Naive thymus-derived CD4-positive, alpha-beta T cell (primary cell): ENCODE results near the gene ACACA. TPM values are rescaled to one million over a fixed set of nuclear protein-coding genes. Genes with fewer than 3 reads are reported as not detected.

Experiments
- ATAC-seq: fragments of 150-1000 bp; cut with Tn5 transposase; 2 replicates; pipeline ENCODE4 v1.10.0; 2021; ENCODE audit warnings: mild to moderate bottlenecking, moderate library complexity
- CTCF ChIA-PET: fragments of 350-600 bp; sonication (Branson Sonifier 250); formaldehyde crosslinking; loops from one replicate; lab custom pipeline; 2021; ENCODE audit warnings: antibody characterized with exemption; lab: Charles Lee
- POLR2A ChIA-PET: fragments of 350-600 bp; sonication (Branson Sonifier 250); formaldehyde crosslinking; loops from one replicate; lab custom pipeline; 2021; ENCODE audit warnings: antibody characterized with exemption, inconsistent platforms; lab: Charles Lee
- DNase-seq, 9 donors: peaks; one replicate each; pipeline versions ENCODE4 v3.0.0 to v3.0.0-alpha.2; 2020 to 2022; ENCODE audit warnings: mixed read lengths in 1 of 9
- H3K27ac ChIP-seq: one replicate; pipeline ENCODE4 v1.7.0; 2013; ENCODE audit warnings: mild to moderate bottlenecking, low read depth, low read length, moderate library complexity
- H3K27me3 ChIP-seq, 2 donors: one replicate each; pipeline ENCODE4 v1.7.0; 2013; ENCODE audit warnings: low read length in 2 of 2, mild to moderate bottlenecking in 2 of 2, moderate library complexity in 2 of 2; ENCODE audit not compliant: control insufficient read depth in 2 of 2, insufficient read depth in 2 of 2
- H3K36me3 ChIP-seq, 3 experiments: 1 replicate in 2 of 3; 2 replicates in 1 of 3; pipeline ENCODE4 v1.7.0; 2013; ENCODE audit warnings: low read length in 3 of 3, mild to moderate bottlenecking in 3 of 3, moderate library complexity in 1 of 3; ENCODE audit not compliant: insufficient read depth in 3 of 3, control insufficient read depth in 2 of 3
- H3K4me1 ChIP-seq, 2 donors: one replicate each; pipeline ENCODE4 v1.7.0; 2013; ENCODE audit warnings: low read length in 2 of 2, mild to moderate bottlenecking in 2 of 2, moderate library complexity in 1 of 2; ENCODE audit not compliant: control insufficient read depth in 2 of 2, insufficient read depth in 2 of 2
- H3K4me3 ChIP-seq: 2 replicates; pipeline ENCODE4 v1.7.0; 2013; ENCODE audit warnings: mild to moderate bottlenecking, low read length
- H3K9me3 ChIP-seq, 3 experiments: 1 replicate in 2 of 3; 2 replicates in 1 of 3; pipeline ENCODE4 v1.7.0; 2013; ENCODE audit warnings: low read length in 3 of 3; ENCODE audit not compliant: control insufficient read depth in 2 of 3
- H3K27ac Mint-ChIP-seq, 9 donors: one replicate each; pipeline ENCODE4 v1.8.0; 2020 to 2022; ENCODE audit warnings: mixed read lengths in 9 of 9, mild to moderate bottlenecking in 8 of 9, moderate library complexity in 5 of 9, inconsistent platforms in 2 of 9
- H3K27me3 Mint-ChIP-seq, 5 donors: one replicate each; pipeline ENCODE4 v1.8.0; 2021 to 2022; ENCODE audit warnings: mixed read lengths in 5 of 5, mild to moderate bottlenecking in 1 of 5
- H3K36me3 Mint-ChIP-seq, 5 donors: one replicate each; pipeline ENCODE4 v1.8.0; 2020 to 2022; ENCODE audit warnings: mixed read lengths in 5 of 5, mild to moderate bottlenecking in 3 of 5, inconsistent platforms in 1 of 5
- H3K4me1 Mint-ChIP-seq, 7 donors: one replicate each; pipeline ENCODE4 v1.8.0; 2020 to 2022; ENCODE audit warnings: mixed read lengths in 7 of 7, mild to moderate bottlenecking in 3 of 7, inconsistent platforms in 1 of 7
- H3K4me3 Mint-ChIP-seq, 10 donors: one replicate each; pipeline ENCODE4 v1.8.0; 2020 to 2022; ENCODE audit warnings: mild to moderate bottlenecking in 10 of 10, mixed read lengths in 10 of 10, moderate library complexity in 6 of 10, inconsistent platforms in 2 of 10
- H3K9me3 Mint-ChIP-seq, 11 donors: one replicate each; pipeline ENCODE4 v1.8.0; 2020 to 2022; ENCODE audit warnings: mixed read lengths in 11 of 11, mild to moderate bottlenecking in 4 of 11, inconsistent platforms in 1 of 11, moderate library complexity in 1 of 11
- intact Hi-C, 2 donors: fragments of 100-400 bp; cut with micrococcal nuclease; formaldehyde crosslinking; loops; one replicate each; pipeline ENCODE4 v1.15.1; 2023
- polyA plus RNA-seq, 2 donors: library from polyadenylated mRNA; unstranded; fragments of 300-500 nt; fragmentation: Illumina TruSeq; gene quantifications; one replicate each; pipeline ENCODE4 v1.2.3, GENCODE V29; 2021
- total RNA-seq, 6 experiments: library from RNA in 5 of 6; stranded (reverse) in 5 of 6; gene quantifications; 1 replicate in 5 of 6; 2 replicates in 1 of 6; pipeline ENCODE4 v1.2.3 and lab custom pipeline; 2021 to 2026

The ACACA gene
- total and polyA plus RNA-seq, 7 experiments from 2014 or later = 6.1 to 47.0 (median 14.5) TPM

DNA sequence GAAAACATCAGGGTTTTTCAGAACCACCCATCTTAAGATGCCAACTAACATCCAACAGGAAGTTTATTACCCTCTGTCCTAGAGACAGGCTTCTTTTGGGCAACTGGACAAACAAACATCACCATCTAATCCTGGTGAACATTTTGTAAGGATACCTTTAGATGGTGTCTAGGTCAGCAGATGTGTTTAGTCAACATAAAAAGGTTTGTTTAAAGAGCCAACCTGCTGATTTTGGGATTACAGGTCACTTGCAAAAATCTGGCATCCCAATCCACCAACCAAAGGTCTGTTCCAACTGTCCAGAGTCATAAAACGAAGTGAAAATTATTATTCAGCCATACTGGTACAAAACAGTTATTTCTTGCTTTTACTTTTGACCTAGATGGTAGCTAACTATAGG is 176.0 kb downstream of the ACACA start:
- Histone ChIP-seq H3K4me3 (no peak overlapping the region), H3K9me3 (no peaks in the 10 kb centered on the region), H3K27ac (no peak overlapping the region), H3K36me3 (peaks cover 0 to 8% (median 0%) of the 10 kb centered on the region in 3 experiments), H3K4me1 (no peaks in the 10 kb centered on the region), H3K27me3 (no peaks in the 10 kb centered on the region)
- intact Hi-C loops = no loop called here
- ATAC-seq (no peak), DNase-seq (no peak)
- Mint-ChIP-seq H3K4me1 (no peaks in the 10 kb centered on the region), H3K4me3 (no peak overlapping the region), H3K9me3 (no peaks in the 10 kb centered on the region), H3K27me3 (no peaks in the 10 kb centered on the region), H3K36me3 (peaks cover 3 to 40% (median 15%) of the 10 kb centered on the region in 5 donors), H3K27ac (no peak overlapping the region)
- CTCF ChIA-PET = interaction anchor here (1.2 kb wide), 1 partner anchor 10 kb away, joined by 3 read pairs; no protein-coding TSS in a partner anchor
- POLR2A ChIA-PET = no interaction called here

- Mint-ChIP-seq H3K4me3 (no peak overlapping the region), H3K27me3 (no peaks in the 10 kb centered on the region), H3K27ac (peak overlapping the region in 2 of 9 donors; percentile 14 to 42), H3K36me3 (peaks cover 7 to 41% (median 11%) of the 10 kb centered on the region in 5 donors), H3K9me3 (no peaks in the 10 kb centered on the region), H3K4me1 (peaks cover 0 to 5% (median 0%) of the 10 kb centered on the region in 7 donors)
- Histone ChIP-seq H3K9me3 (no peaks in the 10 kb centered on the region), H3K27me3 (no peaks in the 10 kb centered on the region), H3K27ac (no peak overlapping the region), H3K4me1 (no peaks in the 10 kb centered on the region), H3K4me3 (no peak overlapping the region), H3K36me3 (peaks cover 0 to 8% (median 0%) of the 10 kb centered on the region in 3 experiments)
- ATAC-seq (no peak), DNase-seq (no peak)
- ChIA-PET CTCF (interaction anchor here (0.6 kb wide), 1 partner anchor 15 kb away, joined by 3 read pairs; no protein-coding TSS in a partner anchor), POLR2A (no interaction called here)
- intact Hi-C loops = no loop called here
Observed at GRCh38 chr17:37225465-37225864, 181.2 kb downstream of the ACACA start.

- DNase-seq (no peak), ATAC-seq (no peak)
- POLR2A ChIA-PET = no interaction called here
- Mint-ChIP-seq H3K36me3 (peaks cover 4 to 41% (median 8%) of the 10 kb centered on the region in 5 donors), H3K9me3 (no peaks in the 10 kb centered on the region), H3K27ac (no peak overlapping the region), H3K4me1 (peaks cover 0 to 11% (median 0%) of the 10 kb centered on the region in 7 donors), H3K27me3 (no peaks in the 10 kb centered on the region), H3K4me3 (no peak overlapping the region)
- H3K9me3 ChIP-seq = no peaks in the 10 kb centered on the region
- H3K27me3 ChIP-seq = no peaks in the 10 kb centered on the region
- no peaks in the 10 kb centered on the region for H3K4me1 ChIP-seq
- H3K36me3 ChIP-seq = peaks cover 0 to 8% (median 0%) of the 10 kb centered on the region in 3 experiments
- CTCF ChIA-PET = interaction anchor here (0.7 to 1.4 kb wide), 2 partner anchors 12 to 621 kb away, joined by 3 read pairs; partner anchors contain the start of gene MRM1
- H3K27ac ChIP-seq = no peak overlapping the region
- intact Hi-C loops = loop anchor here in 1 of 2 donors (2.0 kb wide), 1 partner anchor 273 kb away; the partner anchor contains the start of gene AATF
- H3K4me3 ChIP-seq = no peak overlapping the region
Observed at GRCh38 chr17:37221865-37222264, 184.8 kb downstream of the ACACA start.

DNA sequence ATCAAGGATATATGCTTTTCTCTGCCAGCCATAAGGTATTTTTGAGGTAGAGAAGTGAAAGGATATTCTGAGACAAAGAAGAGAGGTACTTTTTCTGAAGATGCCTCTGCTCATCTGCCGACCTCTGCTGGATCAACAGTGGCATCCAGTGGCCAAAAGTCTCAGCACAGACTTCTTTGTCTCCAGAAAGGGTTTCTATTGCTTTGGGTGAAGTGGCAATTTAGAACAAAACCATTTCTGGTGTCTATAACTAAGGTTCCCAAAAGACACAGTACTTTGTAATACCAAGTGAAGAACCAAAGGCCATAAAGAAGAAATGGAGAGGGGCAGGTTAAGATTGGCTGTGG is 186.1 kb downstream of the ACACA start:
- POLR2A ChIA-PET = no interaction called here
- H3K36me3 ChIP-seq = peaks cover 0 to 6% (median 0%) of the 10 kb centered on the region in 3 experiments
- Mint-ChIP-seq H3K4me3 (no peak overlapping the region), H3K27ac (no peak overlapping the region), H3K9me3 (no peaks in the 10 kb centered on the region), H3K4me1 (peaks cover 0 to 11% (median 0%) of the 10 kb centered on the region in 7 donors), H3K27me3 (no peaks in the 10 kb centered on the region), H3K36me3 (peaks cover 3 to 35% (median 8%) of the 10 kb centered on the region in 5 donors)
- H3K27ac ChIP-seq = no peak overlapping the region
- CTCF ChIA-PET = no interaction called here
- H3K9me3 ChIP-seq = no peaks in the 10 kb centered on the region
- intact Hi-C loops = loop anchor here (1.0 to 2.0 kb wide), 3 partner anchors 173 to 591 kb away; partner anchors contain the start of gene AATF (in 1 of the 2)
- no peaks in the 10 kb centered on the region for H3K4me1 ChIP-seq
- no peak overlapping the region for H3K4me3 ChIP-seq
- DNase-seq (peak in 3 of 9 donors; percentile 0 to 6 (median 4)), ATAC-seq (no peak)
- no peaks in the 10 kb centered on the region for H3K27me3 ChIP-seq

GRCh38 chr17:37219876-37220606 is 186.6 kb downstream of the ACACA start:
- Histone ChIP-seq H3K9me3 (no peaks in the 10 kb centered on the region), H3K4me3 (no peak overlapping the region), H3K36me3 (peaks cover 0 to under 1% (median 0%) of the 10 kb centered on the region in 3 experiments), H3K27ac (no peak overlapping the region), H3K27me3 (no peaks in the 10 kb centered on the region), H3K4me1 (no peaks in the 10 kb centered on the region)
- H3K4me1 Mint-ChIP-seq = peaks cover 0 to 11% (median 0%) of the 10 kb centered on the region in 7 donors
- no peak for DNase-seq
- H3K27ac Mint-ChIP-seq = no peak overlapping the region
- H3K27me3 Mint-ChIP-seq = no peaks in the 10 kb centered on the region
- H3K4me3 Mint-ChIP-seq = no peak overlapping the region
- ATAC-seq = no peak
- intact Hi-C loops = loop anchor here (1.0 to 2.0 kb wide), 3 partner anchors 173 to 591 kb away; partner anchors contain the start of gene AATF (in 1 of the 2)
- POLR2A ChIA-PET = no interaction called here
- CTCF ChIA-PET = no interaction called here
- H3K36me3 Mint-ChIP-seq = peaks cover 0 to 29% (median 5%) of the 10 kb centered on the region in 5 donors
- no peaks in the 10 kb centered on the region for H3K9me3 Mint-ChIP-seq

DNA sequence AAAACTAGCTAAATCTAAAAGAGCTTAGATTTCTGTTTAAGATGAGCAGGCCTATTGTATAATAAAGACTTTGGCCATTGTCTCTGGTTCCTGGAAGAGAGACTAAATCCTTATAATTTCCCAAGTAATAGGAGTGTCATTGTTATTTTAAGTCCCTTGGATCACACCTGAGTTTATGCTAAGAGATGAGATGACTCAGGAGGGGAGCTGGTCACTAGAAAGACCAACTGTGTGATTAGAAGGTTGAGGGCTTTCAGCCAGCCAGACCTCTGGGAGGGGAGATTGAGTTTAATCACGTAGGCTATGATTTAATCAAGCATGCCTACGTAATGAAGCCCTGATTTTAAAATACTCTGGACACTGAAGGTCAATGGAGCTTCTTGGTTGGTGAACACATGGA is 187.8 kb downstream of the ACACA start:
- H3K4me3 Mint-ChIP-seq = no peak overlapping the region
- Histone ChIP-seq H3K27ac (no peak overlapping the region), H3K36me3 (no peaks in the 10 kb centered on the region), H3K9me3 (no peaks in the 10 kb centered on the region), H3K4me1 (no peaks in the 10 kb centered on the region), H3K27me3 (no peaks in the 10 kb centered on the region), H3K4me3 (no peak overlapping the region)
- H3K27me3 Mint-ChIP-seq = no peaks in the 10 kb centered on the region
- POLR2A ChIA-PET = no interaction called here
- CTCF ChIA-PET = interaction anchor here (0.6 kb wide), 1 partner anchor 125 kb away, joined by 3 read pairs; no protein-coding TSS in a partner anchor
- ATAC-seq = no peak
- DNase-seq = no peak
- no peak overlapping the region for H3K27ac Mint-ChIP-seq
- H3K9me3 Mint-ChIP-seq = no peaks in the 10 kb centered on the region
- H3K36me3 Mint-ChIP-seq = peaks cover 0 to 27% (median 5%) of the 10 kb centered on the region in 5 donors
- H3K4me1 Mint-ChIP-seq = peaks cover 0 to 11% (median 0%) of the 10 kb centered on the region in 7 donors
- intact Hi-C loops = no loop called here
